Activated CD8-positive, alpha-beta memory T cell treated with anti-CD3 and anti-CD28 coated beads for 1 hour (primary cell): ENCODE measurements around the gene TMEM63B.
"Not testable (repeated sequence)": the region's sequence is repeated elsewhere in the genome, so short reads cannot be mapped to it uniquely, and the experiment has no call there.

ENCODE experiments used
- DNase-seq, 2 donors: peaks; one replicate each; pipeline ENCODE4 v3.0.0-alpha.2; 2020; ENCODE audit warnings: low read depth in 1 of 2; ENCODE audit errors: extremely low read depth in 1 of 2

TMEM63B gene

GRCh38 chr6:44139351-44139743 lies 12.0 kb downstream of the TMEM63B start:
- no peak for DNase-seq

- DNase-seq: no peak
Observed at GRCh38 chr6:44142835-44143234, 15.5 kb downstream of the TMEM63B start.

GRCh38 chr6:44143731-44144130 lies 16.4 kb downstream of the TMEM63B start:
- no peak for DNase-seq

- not testable (repeated sequence) for DNase-seq
Observed at GRCh38 chr6:44144536-44144935, 17.2 kb downstream of the TMEM63B start.

- DNase-seq: no peak
Observed at GRCh38 chr6:44145839-44146238, 18.5 kb downstream of the TMEM63B start.

GRCh38 chr6:44146685-44147084 lies 19.3 kb downstream of the TMEM63B start:
- DNase-seq: no peak

GRCh38 chr6:44147256-44147655 lies 19.9 kb downstream of the TMEM63B start:
- DNase-seq: no peak

- DNase-seq: no peak
Observed at GRCh38 chr6:44148306-44148705, 21.0 kb downstream of the TMEM63B start.

GRCh38 chr6:44149369-44150012 lies 22.1 kb downstream of the TMEM63B start:
- no peak for DNase-seq

- DNase-seq: no peak
Observed at GRCh38 chr6:44150317-44150917, 23.1 kb downstream of the TMEM63B start.

GRCh38 chr6:44151348-44152108 lies 24.2 kb downstream of the TMEM63B start:
- DNase-seq: peak; percentile 42 to 73

- no peak for DNase-seq
Observed at GRCh38 chr6:44152109-44152461, 24.7 kb downstream of the TMEM63B start.

GRCh38 chr6:44152533-44152932 lies 25.2 kb downstream of the TMEM63B start:
- DNase-seq: no peak

GRCh38 chr6:44154067-44154466 lies 26.7 kb downstream of the TMEM63B start:
- no peak for DNase-seq

- no peak for DNase-seq
Observed at GRCh38 chr6:44156494-44157151, 29.3 kb downstream of the TMEM63B start.

GRCh38 chr6:44157152-44157521 lies 29.8 kb downstream of the TMEM63B start:
- no peak for DNase-seq

- DNase-seq: no peak
Observed at GRCh38 chr6:44158770-44159228, 31.4 kb downstream of the TMEM63B start, which contains the start of gene CAPN11. Gene CAPN11 (plus strand): TSS chr6:44158820. CDS start chr6:44158849, 29 bp downstream.

- no peak for DNase-seq
Observed at GRCh38 chr6:44161997-44162338, 34.6 kb downstream of the TMEM63B start.

- no peak for DNase-seq
Observed at GRCh38 chr6:44162876-44163625, 35.7 kb downstream of the TMEM63B start.

GRCh38 chr6:44166116-44166515 lies 38.8 kb downstream of the TMEM63B start:
- DNase-seq: no peak
